H1 (cell line): ENCODE results near the gene NUP205. TPM values are rescaled to one million over a fixed set of nuclear protein-coding genes. Genes with fewer than 3 reads are reported as not detected.

Source experiments
- CTCF ChIA-PET: fragments of 300-600 bp; sonication (Branson Sonifier 250); formaldehyde crosslinking; loops from one replicate; lab custom pipeline; 2021; ENCODE audit not compliant: partially characterized antibody; lab: Charles Lee
- POLR2A ChIA-PET: fragments of 300-600 bp; sonication (Branson Sonifier 250); formaldehyde crosslinking; loops from one replicate; lab custom pipeline; 2021; ENCODE audit warnings: inconsistent platforms; ENCODE audit not compliant: partially characterized antibody; lab: Charles Lee
- DNase-seq, 2 experiments: peaks; one replicate each; pipeline versions ENCODE4 v3.0.0 to v3.0.0-alpha.2; 2010 to 2022; ENCODE audit warnings: low spot score in 2 of 2, low read depth in 1 of 2, mixed read lengths in 1 of 2
- FAIRE-seq: peaks from 2 replicates; lab custom pipeline; 2011; peaks lifted over from hg19 to GRCh38; lab: Jason Lieb, UNC
- H2AFZ ChIP-seq: 2 replicates; pipeline ENCODE4 v1.8.1; 2012; ENCODE audit warnings: low read length, inconsistent platforms
- H2AK5ac ChIP-seq: 2 replicates; pipeline ENCODE4 v1.6.1; 2013; ENCODE audit warnings: low read depth, low read length
- H2BK120ac ChIP-seq: replicated peaks from 2 replicates; pipeline ENCODE3; 2013; ENCODE audit warnings: low read depth, low read length, inconsistent platforms
- H2BK12ac ChIP-seq: 2 replicates; pipeline ENCODE4 v1.6.1; 2013; ENCODE audit warnings: low read depth, low read length
- H2BK15ac ChIP-seq: 2 replicates; pipeline ENCODE4 v1.6.1; 2013; ENCODE audit warnings: low read length
- H2BK20ac ChIP-seq: 2 replicates; pipeline ENCODE4 v1.6.1; 2013; ENCODE audit warnings: low read length
- H2BK5ac ChIP-seq: 2 replicates; pipeline ENCODE4 v1.6.1; 2013; ENCODE audit warnings: low read depth, low read length
- H3K14ac ChIP-seq: 2 replicates; pipeline ENCODE4 v1.6.1; 2013; ENCODE audit warnings: inconsistent platforms; ENCODE audit not compliant: insufficient read length
- H3K18ac ChIP-seq: 2 replicates; pipeline ENCODE4 v1.6.1; 2013; ENCODE audit warnings: low read length; ENCODE audit errors: extremely low read depth
- H3K23ac ChIP-seq: 2 replicates; pipeline ENCODE4 v1.6.1; 2013; ENCODE audit warnings: inconsistent platforms; ENCODE audit not compliant: insufficient read length
- H3K23me2 ChIP-seq: 2 replicates; pipeline ENCODE4 v1.6.1; 2013; ENCODE audit warnings: low read depth, low read length
- H3K27ac ChIP-seq: 2 replicates; pipeline ENCODE4 v1.6.1; 2011; ENCODE audit warnings: low read depth, low read length, inconsistent platforms
- H3K27me3 ChIP-seq, 4 experiments: replicated peaks in 1 of 4; 1 replicate in 1 of 4; 2 replicates in 3 of 4; pipeline versions ENCODE4 v1.6.1 to v1.8.1; 2011 to 2013; ENCODE audit warnings: low read length in 3 of 4, mild to moderate bottlenecking in 3 of 4, inconsistent platforms in 2 of 4, mixed read lengths in 2 of 4, moderate library complexity in 1 of 4; ENCODE audit not compliant: control insufficient read depth in 3 of 4, insufficient read depth in 3 of 4; ENCODE audit errors: extremely low read depth in 1 of 4
- H3K36me3 ChIP-seq, 4 experiments: 2 replicates each; pipeline versions ENCODE4 v1.6.1 to v1.8.1; 2011 to 2013; ENCODE audit warnings: mild to moderate bottlenecking in 4 of 4, low read length in 3 of 4, moderate library complexity in 2 of 4, control low read depth in 1 of 4, inconsistent platforms in 1 of 4; ENCODE audit not compliant: insufficient read depth in 4 of 4, control insufficient read depth in 2 of 4
- H3K4ac ChIP-seq: replicated peaks from 2 replicates; pipeline ENCODE3; 2013; ENCODE audit warnings: low read length, low read depth, mixed read lengths, inconsistent platforms; ENCODE audit not compliant: insufficient read length
- H3K4me1 ChIP-seq, 4 experiments: replicated peaks in 1 of 4; 1 replicate in 1 of 4; 2 replicates in 3 of 4; pipeline versions ENCODE4 v1.6.1 to v1.8.1; 2011 to 2013; ENCODE audit warnings: low read length in 3 of 4, inconsistent platforms in 2 of 4, mixed read lengths in 1 of 4; ENCODE audit not compliant: insufficient read depth in 4 of 4, control insufficient read depth in 3 of 4
- H3K4me2 ChIP-seq, 2 experiments: 2 replicates each; pipeline versions ENCODE4 v1.6.1 to v1.8.1; 2011 to 2013; ENCODE audit warnings: low read depth in 2 of 2, low read length in 2 of 2, control low read depth in 1 of 2, inconsistent platforms in 1 of 2, mild to moderate bottlenecking in 1 of 2; ENCODE audit not compliant: insufficient read depth in 1 of 2
- H3K4me3 ChIP-seq, 4 experiments: fragments of 200-600, 300-600 bp in 1 of 4; sonication (generic), shearing (Covaris generic), sonication (Bioruptor Twin) in 1 of 4; 2 replicates each; pipeline versions ENCODE4 v1.5.1 to v1.8.1; 2011 to 2016; ENCODE audit warnings: low read length in 4 of 4, low read depth in 3 of 4, control low read depth in 2 of 4, inconsistent platforms in 2 of 4, mild to moderate bottlenecking in 2 of 4, mixed read lengths in 1 of 4, moderate library complexity in 1 of 4; ENCODE audit not compliant: insufficient read depth in 2 of 4; ENCODE audit errors: extremely low read depth in 1 of 4
- H3K56ac ChIP-seq: replicated peaks from 2 replicates; pipeline ENCODE3; 2013; ENCODE audit warnings: low read depth, mild to moderate bottlenecking, mixed read lengths, low read length, inconsistent platforms; ENCODE audit not compliant: insufficient read length
- H3K79me1 ChIP-seq: 2 replicates; pipeline ENCODE4 v1.6.1; 2013; ENCODE audit warnings: low read depth, low read length, control low read depth
- H3K79me2 ChIP-seq, 2 experiments: 2 replicates each; pipeline versions ENCODE4 v1.6.1 to v1.8.1; 2012 to 2013; ENCODE audit warnings: low read length in 2 of 2, mild to moderate bottlenecking in 2 of 2, inconsistent platforms in 1 of 2; ENCODE audit not compliant: insufficient read depth in 2 of 2, control insufficient read depth in 1 of 2
- H3K9ac ChIP-seq, 4 experiments: replicated peaks in 1 of 4; 1 replicate in 1 of 4; 2 replicates in 3 of 4; pipeline versions ENCODE4 v1.6.1 to v1.8.1; 2011 to 2013; ENCODE audit warnings: low read depth in 3 of 4, low read length in 3 of 4, control low read depth in 2 of 4, mild to moderate bottlenecking in 2 of 4, moderate library complexity in 2 of 4, inconsistent platforms in 1 of 4; ENCODE audit errors: extremely low read depth in 1 of 4
- H3K9me3 ChIP-seq, 2 experiments: 2 replicates each; pipeline versions ENCODE4 v1.6.1 to v1.8.1; 2012 to 2013; ENCODE audit warnings: mild to moderate bottlenecking in 2 of 2, moderate library complexity in 2 of 2, control low read depth in 1 of 2, inconsistent platforms in 1 of 2, low read depth in 1 of 2, low read length in 1 of 2, mixed read lengths in 1 of 2; ENCODE audit not compliant: insufficient read depth in 2 of 2
- H4K20me1 ChIP-seq, 2 experiments: replicated peaks in 1 of 2; 2 replicates each; pipeline versions ENCODE3 to v1.8.1; 2011 to 2013; ENCODE audit warnings: inconsistent platforms in 2 of 2, low read length in 2 of 2, mild to moderate bottlenecking in 1 of 2; ENCODE audit not compliant: insufficient read depth in 2 of 2, control insufficient read depth in 1 of 2
- H4K5ac ChIP-seq: 2 replicates; pipeline ENCODE4 v1.6.1; 2013; ENCODE audit warnings: low read length, low read depth, mixed read lengths, inconsistent platforms; ENCODE audit not compliant: insufficient read length
- H4K8ac ChIP-seq: 2 replicates; pipeline ENCODE4 v1.8.0; 2013; ENCODE audit warnings: mild to moderate bottlenecking, moderate library complexity, low read length, inconsistent platforms; ENCODE audit not compliant: insufficient read depth; ENCODE audit errors: extremely low read depth
- H4K91ac ChIP-seq: replicated peaks from 2 replicates; pipeline ENCODE3; 2013; ENCODE audit warnings: low read length, mixed read lengths, inconsistent platforms; ENCODE audit not compliant: insufficient read length
- CEBPB ChIP-seq: IDR thresholded peaks from 2 replicates; pipeline ENCODE4 v1.6.1; 2012; ENCODE audit warnings: low read depth, low read length
- WGBS, 2 experiments: shearing (Covaris generic) in 1 of 2; methylation state at CpG; one replicate each; pipeline versions ENCODE4 v1.1.6 to v1.1.7; 2013 to 2015; ENCODE audit warnings: low lambda C conversion rate in 2 of 2, mixed read lengths in 2 of 2, inconsistent platforms in 1 of 2, low coverage in 1 of 2, missing lambda C conversion rate in 1 of 2; ENCODE audit not compliant: insufficient replicate concordance in 2 of 2, insufficient coverage in 1 of 2, insufficient read length in 1 of 2; ENCODE audit errors: extremely low coverage in 1 of 2, missing lambda C conversion rate in 1 of 2; 5-methylcytosine and 5-hydroxymethylcytosine counted together
- polyA plus RNA-seq, 7 experiments: library from polyadenylated mRNA; depleted of rRNA in 3 of 7; stranded (reverse) in 5 of 7; unstranded in 2 of 7; fragments of >200 nt in 5 of 7; fragments of 200-250 nt in 2 of 7; gene quantifications; 1 replicate in 5 of 7; 2 replicates in 1 of 7; 4 replicates in 1 of 7; pipeline versions ENCODE4 v1.2.1 to v1.2.3, GENCODE V29; 2011 to 2013; ENCODE audit warnings: missing spikeins in 2 of 7, mixed read lengths in 2 of 7
- total RNA-seq: library from RNA; stranded (reverse); fragmentation: NEBNext Ultra II Directional; extraction: Animal tissue kit (Norgen Biotek cat#: 25700); gene quantifications from 2 replicates; pipeline ENCODE4 v1.2.1, GENCODE V29; 2021

NUP205 gene
- total and polyA plus RNA-seq, 2 of the 8 experiments (the other 6 are each of a cell fraction or from before 2014, with no cell fraction given), result 148 to 216 TPM

DNA sequence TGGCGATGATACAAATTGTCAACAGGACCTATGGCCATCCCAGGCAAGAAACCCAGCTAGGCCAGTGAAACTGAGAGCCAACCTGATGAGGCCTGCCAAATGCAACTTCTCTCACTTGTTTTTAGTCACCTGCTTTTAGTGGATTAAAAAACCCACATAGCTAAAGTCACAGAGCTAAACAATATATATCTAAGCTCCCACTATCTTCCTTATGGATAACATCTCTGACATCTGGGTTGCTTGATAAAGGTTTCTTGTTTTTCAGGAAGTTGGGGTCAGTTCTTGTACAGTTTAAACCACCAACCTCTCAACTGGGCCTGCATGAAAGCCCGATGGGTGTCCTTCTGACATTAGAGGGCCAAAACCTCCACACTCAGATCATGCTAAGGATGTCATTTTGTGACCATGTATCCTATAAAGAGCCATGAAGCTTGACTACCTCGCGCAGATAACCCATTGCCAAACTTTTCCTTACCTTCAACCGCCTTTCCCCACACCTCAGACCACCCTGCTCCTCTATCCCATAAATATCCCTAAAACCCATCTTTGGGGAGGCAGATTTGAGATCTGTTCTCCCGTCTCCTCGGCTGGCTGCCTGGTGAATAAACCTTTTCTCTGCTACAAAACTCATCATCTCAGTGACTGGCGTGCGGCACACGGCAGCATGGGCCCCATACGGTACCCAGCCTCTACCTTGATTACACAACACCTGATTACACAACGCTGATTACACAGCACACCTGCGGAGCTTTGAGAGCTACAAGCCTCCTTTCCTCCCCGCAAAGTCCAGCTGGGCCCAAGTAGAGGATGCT lies 103.8 kb downstream of the NUP205 start:
- Histone ChIP-seq H2BK15ac (0 out of 2 replicates have a peak overlapping the region, but pooled peaks have one; percentile 88), H3K27ac (no peak overlapping the region), H3K9me3 (no peaks in the 10 kb centered on the region), H3K4me3 (peak overlapping the region; percentile 33 to 95 (median 90)), H3K23me2 (peaks cover 2% of the 10 kb centered on the region; the same call in 1 of the 2 replicates), H3K9ac (peak overlapping the region in 2 of 4 experiments; percentile 53 to 87; a peak in 3 of 7 replicates), H2AFZ (peak overlapping the region; percentile 93; the same call in 1 of the 2 replicates), H3K79me1 (no peaks in the 10 kb centered on the region), H2BK20ac (no peak overlapping the region), H3K36me3 (no peaks in the 10 kb centered on the region), H2BK5ac (0 out of 2 replicates have a peak overlapping the region, but pooled peaks have one; percentile 88), H3K4me1 (no peaks in the 10 kb centered on the region; a peak in 2 of 7 replicates), H3K56ac (no peak overlapping the region), H4K5ac (peak overlapping the region; percentile 38), H4K20me1 (no peaks in the 10 kb centered on the region), H2BK12ac (no peak overlapping the region), H4K8ac (peak overlapping the region; percentile 97), H3K18ac (peak overlapping the region; percentile 81; the same call in 1 of the 2 replicates), H4K91ac (peak overlapping the region; percentile 11), H3K23ac (no peak overlapping the region), H3K4ac (peak overlapping the region; percentile 36), H3K14ac (no peak overlapping the region), H2BK120ac (peak overlapping the region; percentile 39), H3K27me3 (no peaks in the 10 kb centered on the region), H3K4me2 (peak overlapping the region; percentile 70), H2AK5ac (peak overlapping the region; percentile 59; the same call in 1 of the 2 replicates), H3K79me2 (peaks cover 0 to 40% of the 10 kb centered on the region in 2 experiments; a peak in 3 of 4 replicates)
- ChIA-PET POLR2A (interaction anchor here (0.6 to 2.2 kb wide), 11 partner anchors 8 to 175 kb away, joined by 3 to 12 read pairs (median 3); no protein-coding TSS in a partner anchor), CTCF (interaction anchor here (0.6 to 5.8 kb wide), 8 partner anchors 12 to 956 kb away, joined by 3 to 55 read pairs (median 4); no protein-coding TSS in a partner anchor)
- 71% methylated on average over 14 of the region's 14 CpGs; no CpG with 5 or more reads in 1 of the 2 experiments for WGBS, 2 experiments
- DNase-seq, result no peak
- FAIRE-seq, result no peak
- TF ChIP-seq CEBPB, result peak; percentile 64; the same call in 1 of the 2 replicates
